Breast epithelium (tissue), 4 donors: ENCODE measurements around the gene ASTN2. TPM values are rescaled to one million over a fixed set of nuclear protein-coding genes. Genes with fewer than 3 reads are reported as not detected.

Experiments used
- DNase-seq, 2 donors: peaks; one replicate each; pipeline ENCODE4 v3.0.0-alpha.2; 2019; ENCODE audit warnings: low spot score in 2 of 2
- H3K27ac ChIP-seq, 2 donors: fragments of 200-600 bp; sonication (generic) in 1 of 2; one replicate each; pipeline ENCODE4 v1.5.1; 2016 to 2019; ENCODE audit warnings: mild to moderate bottlenecking in 1 of 2
- H3K27me3 ChIP-seq, 2 donors: fragments of 200-600 bp; sonication (generic) in 1 of 2; one replicate each; pipeline versions ENCODE4 v1.5.1 to v1.6.0; 2017 to 2019; ENCODE audit warnings: control low read depth in 1 of 2, mild to moderate bottlenecking in 1 of 2
- H3K36me3 ChIP-seq: fragments of 200-600 bp; one replicate; pipeline ENCODE4 v1.5.1; 2019
- H3K4me1 ChIP-seq, 2 donors: fragments of 200-600 bp; sonication (generic); one replicate each; pipeline ENCODE4 v1.5.1; 2016 to 2019; ENCODE audit warnings: control low read depth in 1 of 2
- H3K4me3 ChIP-seq, 3 donors: fragments of 200-600 bp; sonication (generic); 1 replicate in 2 of 3; 2 replicates in 1 of 3; pipeline ENCODE4 v1.5.1; 2016 to 2019; ENCODE audit warnings: mild to moderate bottlenecking in 3 of 3, moderate library complexity in 2 of 3
- H3K9me3 ChIP-seq, 2 donors: fragments of 200-600 bp; sonication (generic) in 1 of 2; one replicate each; pipeline ENCODE4 v1.5.1; 2016 to 2019; ENCODE audit warnings: control low read depth in 1 of 2
- POLR2A ChIP-seq: fragments of 450-650 bp; IDR thresholded peaks from one replicate; pipeline ENCODE4 v1.6.1; 2016; ENCODE audit warnings: antibody characterized with exemption, mild to moderate bottlenecking, moderate library complexity
- POLR2AphosphoS5 ChIP-seq, 3 donors: sonication (generic); formaldehyde crosslinking; IDR thresholded peaks; one replicate each; pipeline ENCODE4 v1.6.1; 2017; ENCODE audit warnings: antibody characterized with exemption in 3 of 3
- intact Hi-C: fragments of 100-400 bp; cut with DNase I; formaldehyde crosslinking; loops from one replicate; pipeline ENCODE4 v1.15.1; 2023; ENCODE audit warnings: low total_unique reads
- total RNA-seq, 3 donors: library from RNA; depleted of rRNA; stranded (reverse); fragments of >200 nt; gene quantifications; one replicate each; pipeline ENCODE4 v1.1.0, GENCODE V29; 2016
- TF ChIP-seq, protein P1 (sequence below), 3 donors: fragments of 450-650 bp; IDR thresholded peaks; one replicate each; pipeline ENCODE4 v1.5.1; 2016 to 2017; ENCODE audit warnings: antibody characterized with exemption in 3 of 3, mild to moderate bottlenecking in 3 of 3, moderate library complexity in 3 of 3

Gene ASTN2
- total RNA-seq, 3 donors from 2014 or later = 9.1 to 13.8 (median 9.8) TPM

GRCh38 chr9:117084221-117084620 lies 330.6 kb downstream of the ASTN2 start:
- Histone ChIP-seq H3K4me3 (no peak overlapping the region), H3K36me3 (no peaks in the 10 kb centered on the region), H3K4me1 (no peaks in the 10 kb centered on the region), H3K27me3 (no peaks in the 10 kb centered on the region), H3K27ac (no peak overlapping the region), H3K9me3 (no peaks in the 10 kb centered on the region)
- intact Hi-C loops = no loop called here
- no peak for TF ChIP-seq POLR2AphosphoS5 (IDR thresholded peaks at IDR 0.05)
- no peak for TF ChIP-seq POLR2A
- TF ChIP-seq, protein P1, sequence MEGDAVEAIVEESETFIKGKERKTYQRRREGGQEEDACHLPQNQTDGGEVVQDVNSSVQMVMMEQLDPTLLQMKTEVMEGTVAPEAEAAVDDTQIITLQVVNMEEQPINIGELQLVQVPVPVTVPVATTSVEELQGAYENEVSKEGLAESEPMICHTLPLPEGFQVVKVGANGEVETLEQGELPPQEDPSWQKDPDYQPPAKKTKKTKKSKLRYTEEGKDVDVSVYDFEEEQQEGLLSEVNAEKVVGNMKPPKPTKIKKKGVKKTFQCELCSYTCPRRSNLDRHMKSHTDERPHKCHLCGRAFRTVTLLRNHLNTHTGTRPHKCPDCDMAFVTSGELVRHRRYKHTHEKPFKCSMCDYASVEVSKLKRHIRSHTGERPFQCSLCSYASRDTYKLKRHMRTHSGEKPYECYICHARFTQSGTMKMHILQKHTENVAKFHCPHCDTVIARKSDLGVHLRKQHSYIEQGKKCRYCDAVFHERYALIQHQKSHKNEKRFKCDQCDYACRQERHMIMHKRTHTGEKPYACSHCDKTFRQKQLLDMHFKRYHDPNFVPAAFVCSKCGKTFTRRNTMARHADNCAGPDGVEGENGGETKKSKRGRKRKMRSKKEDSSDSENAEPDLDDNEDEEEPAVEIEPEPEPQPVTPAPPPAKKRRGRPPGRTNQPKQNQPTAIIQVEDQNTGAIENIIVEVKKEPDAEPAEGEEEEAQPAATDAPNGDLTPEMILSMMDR (IDR thresholded peaks at IDR 0.05) = no peak
- DNase-seq = no peak

DNA sequence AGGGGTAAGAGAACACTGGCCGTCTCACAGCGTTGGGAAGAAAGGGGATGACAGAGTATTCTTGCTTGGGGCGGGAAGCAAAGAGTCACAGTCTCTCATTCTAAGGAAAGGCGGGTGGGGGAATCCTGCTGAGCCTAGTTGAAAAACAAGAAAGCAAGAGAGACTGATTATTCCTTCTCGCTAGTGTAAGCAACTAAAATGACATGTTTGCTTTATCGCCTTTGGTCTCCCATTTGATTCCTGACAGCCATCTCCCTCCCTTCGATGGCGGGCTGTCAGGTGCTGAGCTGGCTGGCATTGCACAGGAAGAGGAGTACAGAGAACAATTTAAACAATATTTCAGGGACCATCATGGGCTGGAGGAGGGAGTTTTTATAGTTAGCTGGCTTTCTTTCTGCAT lies 331.3 kb downstream of the ASTN2 start:
- Histone ChIP-seq H3K36me3 (no peaks in the 10 kb centered on the region), H3K9me3 (no peaks in the 10 kb centered on the region), H3K27me3 (no peaks in the 10 kb centered on the region), H3K27ac (no peak overlapping the region), H3K4me3 (no peak overlapping the region), H3K4me1 (no peaks in the 10 kb centered on the region)
- no peak for DNase-seq
- intact Hi-C loops = no loop called here
- TF ChIP-seq POLR2AphosphoS5 (IDR thresholded peaks at IDR 0.05) (no peak), POLR2A (no peak)
- TF ChIP-seq, protein P1 (IDR thresholded peaks at IDR 0.05) = no peak

- Histone ChIP-seq H3K9me3 (no peaks in the 10 kb centered on the region), H3K4me3 (no peak overlapping the region), H3K36me3 (no peaks in the 10 kb centered on the region), H3K4me1 (no peaks in the 10 kb centered on the region), H3K27me3 (no peaks in the 10 kb centered on the region), H3K27ac (no peak overlapping the region)
- intact Hi-C loops = no loop called here
- no peak for DNase-seq
- TF ChIP-seq POLR2AphosphoS5 (IDR thresholded peaks at IDR 0.05) = no peak
- TF ChIP-seq, protein P1 (IDR thresholded peaks at IDR 0.05) = no peak
- TF ChIP-seq POLR2A = no peak
These were observed 333.1 kb downstream of the ASTN2 start for GRCh38 chr9:117081641-117082317.

DNA sequence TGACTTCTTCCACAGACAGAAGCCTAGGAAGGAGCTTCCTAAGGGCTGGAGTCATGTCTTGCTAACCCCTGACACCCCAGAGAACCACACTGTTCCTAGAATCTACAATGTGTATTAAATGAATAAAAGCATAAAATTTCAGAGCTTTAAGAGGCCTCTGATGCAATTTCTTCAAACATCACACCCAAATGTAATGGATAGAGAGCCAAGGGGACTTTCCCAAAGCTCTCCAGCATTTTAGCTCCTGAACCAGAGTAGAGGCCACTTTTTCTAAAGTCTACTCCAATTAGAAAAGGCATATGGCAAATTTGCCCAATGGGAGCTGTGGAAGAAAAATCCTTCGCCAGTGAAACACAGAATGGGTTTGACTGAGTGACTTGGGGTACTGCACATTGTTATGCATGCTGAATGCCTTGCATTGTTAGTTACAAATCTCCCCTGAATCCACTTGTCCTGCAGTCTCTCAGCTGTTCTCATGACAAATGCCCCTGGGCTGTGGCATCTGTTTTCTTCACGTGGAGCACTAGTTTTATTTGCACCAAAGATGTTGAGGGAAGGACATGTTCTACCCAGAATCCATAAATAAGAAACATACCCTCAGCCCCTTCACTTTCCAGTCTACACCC lies 334.0 kb downstream of the ASTN2 start:
- Histone ChIP-seq H3K36me3 (no peaks in the 10 kb centered on the region), H3K4me3 (no peak overlapping the region), H3K27me3 (no peaks in the 10 kb centered on the region), H3K4me1 (no peaks in the 10 kb centered on the region), H3K9me3 (no peaks in the 10 kb centered on the region), H3K27ac (no peak overlapping the region)
- intact Hi-C loops = no loop called here
- TF ChIP-seq, protein P1 (IDR thresholded peaks at IDR 0.05) = no peak
- TF ChIP-seq POLR2A (no peak), POLR2AphosphoS5 (IDR thresholded peaks at IDR 0.05) (no peak)
- DNase-seq = no peak

DNA sequence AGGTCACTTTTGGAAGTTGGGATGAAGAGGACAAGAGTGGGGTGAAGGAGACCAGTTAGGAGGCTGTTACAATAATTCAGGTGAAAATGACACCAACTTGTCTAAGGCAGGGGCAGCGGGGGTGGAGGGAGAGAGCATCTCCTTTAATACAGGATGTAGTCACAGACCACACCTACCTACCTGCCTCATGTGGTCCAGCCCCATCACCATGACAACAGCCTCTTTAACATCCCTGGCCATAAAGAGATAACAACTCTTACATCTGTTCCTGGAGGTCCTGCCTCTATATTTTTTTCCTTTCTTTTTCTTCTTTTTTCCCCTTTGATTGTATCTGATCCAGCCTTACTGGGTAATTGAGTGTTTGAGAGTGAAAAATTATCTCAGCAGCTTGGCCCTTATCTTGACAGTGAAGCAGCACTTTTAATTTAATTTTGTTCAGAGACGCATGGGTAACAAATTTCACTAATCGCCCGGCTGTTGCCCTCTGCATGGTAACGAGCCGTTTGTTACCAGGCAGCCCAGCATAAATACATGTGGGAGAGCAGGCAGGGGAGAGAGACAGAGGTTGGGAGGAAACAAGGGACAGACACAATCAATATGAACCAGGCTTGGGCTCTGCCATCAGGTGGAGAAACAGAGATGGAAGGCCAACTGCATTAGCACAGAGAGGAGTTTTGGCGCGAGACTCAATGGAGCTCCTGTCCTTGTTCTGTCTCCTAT lies 338.1 kb downstream of the ASTN2 start:
- DNase-seq = no peak
- Histone ChIP-seq H3K36me3 (no peaks in the 10 kb centered on the region), H3K27ac (no peak overlapping the region), H3K4me3 (no peak overlapping the region), H3K4me1 (no peaks in the 10 kb centered on the region), H3K9me3 (no peaks in the 10 kb centered on the region), H3K27me3 (no peaks in the 10 kb centered on the region)
- intact Hi-C loops = no loop called here
- TF ChIP-seq POLR2AphosphoS5 (IDR thresholded peaks at IDR 0.05) (no peak), POLR2A (no peak)
- TF ChIP-seq, protein P1 (IDR thresholded peaks at IDR 0.05) = no peak
